ENCODE measurements around the gene CDK6. TPM values are rescaled to one million over a fixed set of nuclear protein-coding genes. Genes with fewer than 3 reads are reported as not detected.

CDK6 gene
- total RNA-seq, 1 donor = 45.6 TPM

DNA sequence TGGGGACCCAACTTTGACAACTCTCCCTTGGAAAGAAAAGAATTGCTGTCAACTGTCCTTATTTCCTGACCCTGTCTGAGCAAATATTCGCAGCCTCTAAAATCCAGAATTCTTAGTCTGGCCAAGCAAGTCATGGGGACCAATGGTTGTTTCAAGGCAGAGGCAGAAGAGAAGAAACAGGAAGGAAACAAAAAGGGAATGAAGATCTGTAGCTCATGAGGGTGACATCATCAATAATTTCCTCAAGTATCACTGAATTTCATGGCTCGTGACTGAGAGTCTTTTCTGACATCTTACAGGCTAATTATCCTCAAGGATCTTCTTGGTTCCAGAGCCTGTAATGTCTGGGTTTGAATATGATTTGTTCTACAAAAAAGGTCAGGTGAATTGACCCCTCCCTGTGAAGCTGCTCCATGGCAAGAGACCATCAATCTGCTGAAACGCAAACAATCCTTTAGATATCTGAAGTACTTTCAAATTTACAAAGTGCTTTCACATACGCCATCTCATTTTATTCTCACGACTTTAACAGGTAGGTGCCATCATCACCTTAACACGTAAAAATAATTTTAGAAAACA lies 5.8 kb downstream of the CDK6 start:
- H2AFZ ChIP-seq (ENCODE audit: low read length) = no peak overlapping the region
- H3K4me2 ChIP-seq (ENCODE audit: insufficient read depth, low read length) = peak overlapping the region; percentile 99
- H3K79me2 ChIP-seq (ENCODE audit: insufficient read depth, low read length) = peaks cover 88% of the 10 kb centered on the region
- peaks cover 28% of the 10 kb centered on the region for H3K4me1 ChIP-seq (ENCODE audit: insufficient read depth, low read length)
- H3K27me3 ChIP-seq (ENCODE audit: insufficient read depth, low read length) = no peaks in the 10 kb centered on the region
- H4K20me1 ChIP-seq (ENCODE audit: insufficient read depth, low read length) = no peaks in the 10 kb centered on the region
- DNase-seq (ENCODE audit: insufficient read length, low spot score, missing footprints) = no peak
- H3K4me3 ChIP-seq (ENCODE audit: insufficient read depth, low read length) = peak overlapping the region; percentile 95
- peak overlapping the region; percentile 98 for H3K27ac ChIP-seq (ENCODE audit: low read depth, low read length)
- no peaks in the 10 kb centered on the region for H3K9me3 ChIP-seq (ENCODE audit: low read depth, low read length)
- peaks cover 6% of the 10 kb centered on the region for H3K36me3 ChIP-seq (ENCODE audit: insufficient read depth, low read length)
- TF ChIP-seq, protein P1, sequence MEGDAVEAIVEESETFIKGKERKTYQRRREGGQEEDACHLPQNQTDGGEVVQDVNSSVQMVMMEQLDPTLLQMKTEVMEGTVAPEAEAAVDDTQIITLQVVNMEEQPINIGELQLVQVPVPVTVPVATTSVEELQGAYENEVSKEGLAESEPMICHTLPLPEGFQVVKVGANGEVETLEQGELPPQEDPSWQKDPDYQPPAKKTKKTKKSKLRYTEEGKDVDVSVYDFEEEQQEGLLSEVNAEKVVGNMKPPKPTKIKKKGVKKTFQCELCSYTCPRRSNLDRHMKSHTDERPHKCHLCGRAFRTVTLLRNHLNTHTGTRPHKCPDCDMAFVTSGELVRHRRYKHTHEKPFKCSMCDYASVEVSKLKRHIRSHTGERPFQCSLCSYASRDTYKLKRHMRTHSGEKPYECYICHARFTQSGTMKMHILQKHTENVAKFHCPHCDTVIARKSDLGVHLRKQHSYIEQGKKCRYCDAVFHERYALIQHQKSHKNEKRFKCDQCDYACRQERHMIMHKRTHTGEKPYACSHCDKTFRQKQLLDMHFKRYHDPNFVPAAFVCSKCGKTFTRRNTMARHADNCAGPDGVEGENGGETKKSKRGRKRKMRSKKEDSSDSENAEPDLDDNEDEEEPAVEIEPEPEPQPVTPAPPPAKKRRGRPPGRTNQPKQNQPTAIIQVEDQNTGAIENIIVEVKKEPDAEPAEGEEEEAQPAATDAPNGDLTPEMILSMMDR (IDR thresholded peaks at IDR 0.05; ENCODE audit: extremely low read depth, low read depth, low read length) = no peak

DNA sequence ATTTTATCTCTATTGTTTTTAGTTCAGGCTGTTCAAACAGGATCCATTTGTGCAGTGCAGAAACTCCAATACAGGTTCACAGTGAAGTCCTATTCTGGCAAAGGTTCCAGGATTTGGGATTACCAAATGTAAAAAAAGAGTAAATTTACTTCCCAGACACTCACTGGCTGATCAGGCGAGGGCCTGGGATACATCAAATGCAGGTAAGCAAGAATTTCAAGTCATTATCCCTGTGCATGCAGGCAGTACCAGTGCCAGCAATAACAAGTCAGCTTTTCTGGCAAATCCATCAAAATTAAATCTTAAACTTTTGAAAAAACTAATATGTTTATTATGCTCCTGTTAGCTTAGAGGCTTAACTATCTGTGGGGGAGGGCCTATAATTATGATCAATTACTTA lies 6.3 kb downstream of the CDK6 start:
- Histone ChIP-seq H3K4me2 (ENCODE audit: insufficient read depth, low read length) (peak overlapping the region; percentile 99), H3K4me1 (ENCODE audit: insufficient read depth, low read length) (peaks cover 31% of the 10 kb centered on the region), H3K4me3 (ENCODE audit: insufficient read depth, low read length) (no peak overlapping the region), H2AFZ (ENCODE audit: low read length) (no peak overlapping the region), H4K20me1 (ENCODE audit: insufficient read depth, low read length) (no peaks in the 10 kb centered on the region), H3K9me3 (ENCODE audit: low read depth, low read length) (no peaks in the 10 kb centered on the region), H3K27ac (ENCODE audit: low read depth, low read length) (peak overlapping the region; percentile 98), H3K27me3 (ENCODE audit: insufficient read depth, low read length) (no peaks in the 10 kb centered on the region), H3K79me2 (ENCODE audit: insufficient read depth, low read length) (peaks cover 88% of the 10 kb centered on the region), H3K36me3 (ENCODE audit: insufficient read depth, low read length) (peaks cover 6% of the 10 kb centered on the region)
- TF ChIP-seq, protein P1 (IDR thresholded peaks at IDR 0.05; ENCODE audit: extremely low read depth, low read depth, low read length) = no peak
- DNase-seq (ENCODE audit: insufficient read length, low spot score, missing footprints) = no peak

DNA sequence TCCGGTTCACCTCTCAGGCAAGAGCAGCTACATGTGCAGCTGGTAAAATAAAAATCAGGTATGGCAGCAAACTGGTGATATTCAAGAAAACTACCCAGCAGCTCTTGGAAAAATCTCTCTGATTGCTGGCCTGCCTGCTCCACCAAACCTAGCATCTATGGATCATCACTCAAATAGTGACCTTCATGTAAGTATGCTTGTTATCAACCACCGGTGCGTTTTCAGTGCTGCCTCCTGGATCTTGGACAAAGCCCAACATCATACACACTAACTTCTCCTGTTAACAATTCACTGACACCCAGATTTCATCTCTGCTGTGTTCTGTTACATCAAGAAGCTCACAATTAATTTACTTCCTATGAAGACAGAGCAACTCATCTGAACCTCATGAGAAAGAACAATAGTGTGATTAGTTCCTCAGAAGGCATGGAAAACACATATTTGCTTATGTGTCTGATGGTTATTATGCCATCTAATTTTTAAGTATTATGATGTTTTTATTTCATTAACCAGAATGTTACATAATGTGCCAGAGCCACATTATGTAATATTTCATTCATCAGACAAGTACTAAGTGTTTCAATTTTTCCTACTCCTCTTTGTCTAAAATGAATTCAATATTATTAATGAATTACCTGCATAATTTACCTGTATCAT lies 8.8 kb downstream of the CDK6 start:
- Histone ChIP-seq H3K27ac (ENCODE audit: low read depth, low read length) (no peak overlapping the region), H2AFZ (ENCODE audit: low read length) (no peak overlapping the region), H3K36me3 (ENCODE audit: insufficient read depth, low read length) (peaks cover 6% of the 10 kb centered on the region), H3K4me2 (ENCODE audit: insufficient read depth, low read length) (no peak overlapping the region), H3K4me1 (ENCODE audit: insufficient read depth, low read length) (peaks cover 39% of the 10 kb centered on the region), H3K79me2 (ENCODE audit: insufficient read depth, low read length) (peaks cover 95% of the 10 kb centered on the region), H3K9me3 (ENCODE audit: low read depth, low read length) (no peaks in the 10 kb centered on the region), H3K4me3 (ENCODE audit: insufficient read depth, low read length) (no peak overlapping the region), H3K27me3 (ENCODE audit: insufficient read depth, low read length) (no peaks in the 10 kb centered on the region), H4K20me1 (ENCODE audit: insufficient read depth, low read length) (peaks cover 3% of the 10 kb centered on the region)
- DNase-seq (ENCODE audit: insufficient read length, low spot score, missing footprints) = no peak
- TF ChIP-seq, protein P1 (IDR thresholded peaks at IDR 0.05; ENCODE audit: extremely low read depth, low read depth, low read length) = no peak

DNA sequence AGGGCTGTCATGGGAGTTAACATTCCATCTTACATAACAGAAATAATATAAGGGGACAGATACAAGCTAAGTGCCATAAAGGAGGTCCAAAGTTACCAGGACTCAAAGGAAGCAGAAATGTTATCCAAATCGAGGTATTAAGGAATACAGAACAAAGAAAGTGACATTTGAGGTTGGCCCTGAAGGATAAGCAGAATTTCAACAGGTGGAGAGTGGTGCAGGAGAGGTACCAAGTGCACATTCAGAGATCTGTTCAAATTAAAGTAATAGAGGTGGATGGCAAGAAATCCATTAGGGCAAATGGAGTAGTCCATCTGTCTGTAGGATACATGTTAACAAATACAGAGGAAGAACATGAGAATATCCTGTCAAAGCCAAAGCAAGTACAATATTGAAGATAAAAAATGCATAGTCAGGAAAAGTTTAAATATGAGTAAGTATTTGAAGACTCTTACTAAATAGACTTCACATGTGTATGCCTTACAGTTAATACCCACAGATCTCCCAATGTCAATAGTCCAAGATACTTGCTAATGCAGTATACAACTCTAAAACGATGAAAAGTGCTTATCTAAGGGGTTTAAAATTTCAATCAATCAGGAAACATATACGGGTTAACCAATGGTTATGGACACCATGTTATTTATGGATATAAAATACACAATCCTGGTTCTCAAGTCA lies 10.0 kb downstream of the CDK6 start:
- peaks cover 3% of the 10 kb centered on the region for H4K20me1 ChIP-seq (ENCODE audit: insufficient read depth, low read length)
- H3K27ac ChIP-seq (ENCODE audit: low read depth, low read length) = no peak overlapping the region
- no peaks in the 10 kb centered on the region for H3K27me3 ChIP-seq (ENCODE audit: insufficient read depth, low read length)
- DNase-seq (ENCODE audit: insufficient read length, low spot score, missing footprints) = no peak
- no peaks in the 10 kb centered on the region for H3K9me3 ChIP-seq (ENCODE audit: low read depth, low read length)
- peaks cover 33% of the 10 kb centered on the region for H3K4me1 ChIP-seq (ENCODE audit: insufficient read depth, low read length)
- H2AFZ ChIP-seq (ENCODE audit: low read length) = no peak overlapping the region
- H3K4me2 ChIP-seq (ENCODE audit: insufficient read depth, low read length) = no peak overlapping the region
- H3K79me2 ChIP-seq (ENCODE audit: insufficient read depth, low read length) = peaks cover 99% of the 10 kb centered on the region
- H3K36me3 ChIP-seq (ENCODE audit: insufficient read depth, low read length) = peaks cover 6% of the 10 kb centered on the region
- H3K4me3 ChIP-seq (ENCODE audit: insufficient read depth, low read length) = no peak overlapping the region
- TF ChIP-seq, protein P1 (IDR thresholded peaks at IDR 0.05; ENCODE audit: extremely low read depth, low read depth, low read length) = no peak
